ENCODE measurements around the gene ZNF180. TPM values are rescaled to one million over a fixed set of nuclear protein-coding genes. Genes with fewer than 3 reads are reported as not detected.

Gene ZNF180
- total RNA-seq (2014; rRNA removed; shearing (Covaris generic)) (10.5 and 10.6 TPM in 2 replicates), polyA plus RNA-seq (2016; fragmentation: Nextera tagmentation; extraction: Ambion mirVana) (4.6 and 6.9 TPM in 2 replicates)
- long read RNA-seq, partial matches to known transcripts = 0 of 3 reads
- long read RNA-seq, other reads (novel, unspliced or antisense) = 3 of 3 reads

- Mint-ChIP-seq H3K27me3 (ENCODE audit: insufficient read depth, low read depth, poor library complexity) (peaks cover 22% of the 10 kb centered on the region), H3K9me3 (peaks cover 74% of the 10 kb centered on the region)
- H2AFZ ChIP-seq = peak within 1 kb of the TSS; percentile 99
Observed at GRCh38 chr19:44499962-44500949, at the start of gene ZNF180. TSS of gene ZNF180 (minus strand) at chr19:44500522. CDS start at chr19:44497334, 3,188 bp downstream.

More at GRCh38 chr19:44499962-44500949, at the start of gene ZNF180:
- H3K36me3 Mint-ChIP-seq (ENCODE audit: low read depth) = peaks cover 48% of the 10 kb centered on the region
- H3K27me3 ChIP-seq (ENCODE audit: insufficient read depth) = 0 out of 2 replicates have a peak, but pooled peaks cover under 1% of the 10 kb centered on the region
- no peak for TF ChIP-seq EZH2 (IDR thresholded peaks at IDR 0.05; ENCODE audit: low read depth, unreplicated experiment)
- TF ChIP-seq ZNF114 (CRISPR knock-in tag; IDR thresholded peaks at IDR 0.05) = no peak
- TF ChIP-seq REST (IDR thresholded peaks at IDR 0.05; ENCODE audit: unreplicated experiment) = no peak
- peak; percentile 97 for TF ChIP-seq CREB1 (CRISPR knock-in tag; IDR thresholded peaks at IDR 0.05; ENCODE audit: low read depth)
- peak; percentile 95 for TF ChIP-seq ETS1 (IDR thresholded peaks at IDR 0.05)
- no peak for TF ChIP-seq NANOG (IDR thresholded peaks at IDR 0.05; ENCODE audit: borderline replicate concordance)
- no peak for TF ChIP-seq EZH2phosphoT487 (IDR thresholded peaks at IDR 0.05; ENCODE audit: unreplicated experiment)
- TF ChIP-seq POLR2AphosphoS5 (IDR thresholded peaks at IDR 0.05; ENCODE audit: low read depth) = peak; percentile 86; the same call in 1 of the 2 replicates
- TF ChIP-seq CTCF (conservative IDR thresholded peaks at IDR 0.05; ENCODE audit: low read depth in 2 of 2) = peak; percentile 37 to 38
- no peak for TF ChIP-seq ZNF331 (CRISPR knock-in tag; IDR thresholded peaks at IDR 0.05; ENCODE audit: low read depth)
- TF ChIP-seq ZNF462 (CRISPR knock-in tag; IDR thresholded peaks at IDR 0.05) = no peak
- TF ChIP-seq JUNB (IDR thresholded peaks at IDR 0.05; ENCODE audit: unreplicated experiment) = no peak
- peak; percentile 99 for DNase-seq (ENCODE audit: low spot score)
- no peaks in the 10 kb centered on the region for H3F3A ChIP-seq (replicated peaks; ENCODE audit: low read depth)
- H4K20me1 ChIP-seq (replicated peaks; ENCODE audit: insufficient read depth) = no peaks in the 10 kb centered on the region; the same call in none of the 2 replicates
- H3K4me1 Mint-ChIP-seq = peaks cover 11% of the 10 kb centered on the region
- H3K27ac Mint-ChIP-seq = peak within 1 kb of the TSS; percentile 82
- H3K27ac ChIP-seq (ENCODE audit: low read depth) = peak within 1 kb of the TSS; percentile 84
- H3K36me3 ChIP-seq (ENCODE audit: insufficient read depth) = peaks cover 17% of the 10 kb centered on the region
- H3K9me2 ChIP-seq (ENCODE audit: insufficient read depth) = peaks cover 4% of the 10 kb centered on the region; the same call in 1 of the 2 replicates
- peak within 1 kb of the TSS; percentile 98 for H3K4me2 ChIP-seq
- H3K4me3 Mint-ChIP-seq = peak within 1 kb of the TSS; percentile 96
- H3K79me2 ChIP-seq (replicated peaks; ENCODE audit: insufficient read depth) = peaks cover 45% of the 10 kb centered on the region
- peak; percentile 96 for ATAC-seq
- no peaks in the 10 kb centered on the region for H3K4me1 ChIP-seq (ENCODE audit: insufficient read depth)
- H3K4me3 ChIP-seq = peak within 1 kb of the TSS; percentile 99

Data from GM23338 (cell line).